Left lobe of liver (tissue), 2 donors: Measurements from ENCODE around the gene NME4. TPM values are rescaled to one million over a fixed set of nuclear protein-coding genes. Genes with fewer than 3 reads are reported as not detected.

Experiments used
- ATAC-seq: fragments of 200-7000 bp; cut with Tn5 transposase; one replicate; pipeline ENCODE4 v1.9.1; 2020; ENCODE audit warnings: mild to moderate bottlenecking, moderate library complexity
- DNase-seq: peaks from one replicate; pipeline ENCODE4 v3.0.0-alpha.2; 2020; ENCODE audit warnings: low spot score
- total RNA-seq: library from RNA; stranded (reverse); gene quantifications from one replicate; pipeline ENCODE4 v1.2.1, GENCODE V29; 2021
- donor health status: DM: no; HTN: no; CAD: no; lungs with moderate emphysema.
- donor health status: DM: no; HTN: yes; CAD: no.

NME4 gene
- total RNA-seq, 1 donor from 2014 or later = 64.9 TPM

DNA sequence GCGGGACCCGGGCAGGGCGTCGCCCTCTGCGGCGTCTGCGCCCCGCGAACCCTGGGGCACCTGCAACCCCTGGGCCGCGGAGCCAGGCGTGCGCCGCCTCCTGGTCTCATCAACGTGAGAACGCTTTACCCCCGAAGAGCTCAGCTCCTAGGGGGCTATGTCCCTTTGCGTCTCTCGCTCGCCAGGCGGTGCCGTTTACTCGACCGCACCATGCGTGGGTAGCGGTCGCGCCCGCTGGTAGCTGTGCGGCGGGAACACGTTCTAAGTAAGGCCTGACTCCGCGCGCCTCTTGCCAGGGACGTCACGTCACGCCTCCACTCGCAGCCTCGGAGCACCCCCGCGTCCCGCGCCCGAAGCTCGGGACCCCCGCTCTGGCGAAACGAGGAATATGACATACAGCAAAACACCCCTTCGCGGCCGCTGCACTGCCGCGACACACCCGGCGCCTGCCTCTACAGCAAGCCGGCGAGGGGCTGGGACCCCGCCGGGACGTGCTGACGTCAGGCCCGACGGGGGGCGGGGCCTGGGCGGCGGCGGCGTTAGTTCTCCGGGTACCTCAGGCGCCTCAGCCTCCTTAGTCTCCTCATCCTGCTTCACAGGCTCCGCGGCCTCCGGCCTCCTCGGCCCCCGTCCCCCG, 28.2 kb downstream of the NME4 start, which contains the start of gene RAB11FIP3:
Gene RAB11FIP3, plus strand, starts transcription at position 568 of the 637 bp plus-strand sequence. CDS start 358 bp downstream, outside the sequence.
- DNase-seq = peak; percentile 81
- ATAC-seq = peak; percentile 85

DNA sequence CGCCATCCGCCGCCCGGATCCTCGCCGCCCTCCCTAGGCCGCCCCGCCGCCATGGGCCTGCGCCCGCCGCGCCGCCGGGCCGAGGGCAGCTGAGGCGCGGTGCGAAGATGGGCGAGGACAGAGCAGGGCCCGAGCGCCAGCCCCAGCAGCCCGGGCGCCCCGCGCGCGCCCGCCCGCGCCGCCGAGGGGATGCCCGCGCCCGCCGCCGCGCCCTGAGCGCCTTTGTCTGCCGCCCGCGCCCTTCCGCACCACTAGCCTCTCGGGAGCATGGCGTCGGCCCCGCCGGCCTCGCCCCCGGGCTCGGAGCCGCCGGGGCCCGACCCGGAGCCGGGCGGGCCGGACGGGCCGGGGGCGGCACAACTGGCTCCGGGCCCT, 28.7 kb downstream of the NME4 start:
- peak; percentile 28 for ATAC-seq
- no peak for DNase-seq

DNA sequence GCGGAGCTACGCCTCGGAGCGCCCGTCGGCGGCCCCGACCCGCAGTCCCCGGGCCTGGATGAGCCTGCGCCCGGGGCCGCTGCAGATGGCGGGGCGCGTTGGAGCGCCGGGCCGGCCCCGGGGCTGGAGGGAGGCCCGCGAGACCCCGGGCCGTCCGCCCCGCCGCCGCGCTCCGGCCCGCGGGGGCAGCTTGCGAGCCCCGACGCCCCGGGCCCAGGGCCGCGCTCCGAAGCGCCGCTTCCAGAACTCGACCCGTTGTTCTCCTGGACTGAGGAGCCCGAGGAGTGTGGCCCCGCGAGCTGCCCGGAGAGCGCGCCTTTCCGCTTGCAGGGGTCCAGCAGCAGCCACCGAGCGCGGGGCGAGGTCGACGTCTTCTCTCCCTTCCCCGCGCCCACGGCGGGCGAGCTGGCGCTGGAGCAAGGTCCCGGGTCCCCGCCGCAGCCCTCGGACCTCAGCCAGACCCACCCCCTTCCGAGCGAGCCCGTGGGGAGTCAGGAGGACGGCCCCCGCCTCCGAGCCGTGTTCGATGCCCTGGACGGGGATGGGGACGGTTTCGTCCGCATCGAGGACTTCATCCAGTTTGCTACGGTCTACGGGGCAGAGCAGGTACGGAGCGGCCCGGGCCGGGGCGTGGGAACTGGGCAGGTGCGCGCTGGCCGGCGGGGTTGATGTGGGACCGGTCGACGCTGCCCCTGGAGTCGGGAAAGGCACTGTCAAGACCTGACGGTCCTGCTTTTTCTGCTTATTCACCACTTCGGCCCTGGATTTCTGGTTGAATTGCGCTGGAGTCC, 29.3 kb downstream of the NME4 start:
- DNase-seq (no peak), ATAC-seq (peak; percentile 4)

DNA sequence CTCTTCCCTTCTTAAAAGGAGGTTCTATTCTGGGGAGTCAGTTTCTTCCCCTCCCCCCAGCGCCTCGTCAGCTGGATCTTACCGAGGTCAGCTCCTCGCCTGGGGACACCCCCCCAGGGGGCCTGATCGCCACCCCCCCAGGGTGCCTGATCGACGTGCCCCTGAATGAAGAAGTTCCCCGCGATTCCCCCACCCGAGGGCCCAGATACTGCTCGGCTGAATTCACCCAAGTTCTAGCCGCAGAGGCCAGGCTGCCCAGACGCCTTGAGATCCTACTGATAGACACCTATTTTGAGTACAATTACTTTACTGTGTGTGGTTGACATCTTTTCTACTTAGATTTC, 29.9 kb downstream of the NME4 start:
- no peak for DNase-seq
- no peak for ATAC-seq

DNA sequence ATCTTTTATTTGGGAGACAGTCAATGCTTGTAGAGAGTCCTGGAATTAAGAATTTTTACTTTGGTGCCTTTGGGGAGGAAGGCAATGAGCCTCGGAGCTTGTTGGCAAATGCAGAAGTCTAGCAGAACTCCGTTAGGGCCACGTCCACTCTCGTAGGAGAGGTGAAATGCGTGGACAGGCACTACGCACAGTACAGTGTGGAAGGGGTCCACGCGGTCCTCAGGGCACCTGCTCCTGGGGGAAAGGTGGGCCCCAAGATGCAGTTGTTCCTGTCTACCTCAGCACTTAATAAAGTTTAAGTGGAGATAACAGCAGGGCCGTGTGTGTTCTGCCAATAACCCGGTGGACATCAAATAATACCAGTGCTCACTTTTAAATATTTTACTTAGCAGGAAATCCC, 30.3 kb downstream of the NME4 start:
- DNase-seq (no peak), ATAC-seq (no peak)

DNA sequence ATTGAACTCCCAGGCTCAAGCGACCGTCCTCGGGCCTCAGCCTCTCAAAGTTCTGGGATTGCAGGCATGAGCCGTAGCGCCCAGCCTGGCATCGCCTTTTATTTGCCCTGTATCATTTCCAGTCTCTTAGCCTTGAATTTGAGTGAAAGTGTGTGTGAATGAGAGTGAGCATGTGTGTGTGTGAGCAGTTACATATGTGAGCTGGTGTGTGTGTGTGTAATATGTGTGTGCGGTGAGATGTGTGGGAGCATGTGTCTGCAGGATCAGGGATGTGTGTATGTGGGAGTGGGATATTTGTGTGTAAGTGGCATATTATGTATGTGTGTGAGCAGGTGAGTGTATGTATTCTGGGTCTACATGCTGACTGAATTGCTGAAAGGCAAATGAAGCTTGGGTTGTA, 33.9 kb downstream of the NME4 start:
- no peak for DNase-seq

DNA sequence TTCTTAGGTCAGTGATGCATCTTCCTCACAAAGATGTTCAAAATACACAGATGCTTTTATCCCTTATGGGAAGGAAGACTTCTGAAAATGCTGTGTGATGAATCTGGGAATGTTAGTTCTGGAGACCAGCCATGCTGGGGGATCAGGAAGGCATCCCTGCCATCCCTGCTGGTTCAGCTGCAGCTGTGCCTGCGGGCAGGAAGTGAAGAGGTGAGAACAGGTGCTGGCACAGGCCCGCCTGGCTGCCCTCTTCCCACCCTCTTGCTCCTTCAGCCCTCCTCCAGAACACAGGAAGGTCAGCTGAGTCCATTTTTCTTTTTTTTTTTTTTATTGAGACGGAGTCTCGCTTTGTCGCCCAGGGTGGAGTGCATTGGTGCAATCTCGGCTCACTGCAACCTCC, 43.6 kb downstream of the NME4 start:
- ATAC-seq (no peak), DNase-seq (no peak)

More for the DNA sequence above, 33.9 kb downstream of the NME4 start:
- ATAC-seq = no peak

DNA sequence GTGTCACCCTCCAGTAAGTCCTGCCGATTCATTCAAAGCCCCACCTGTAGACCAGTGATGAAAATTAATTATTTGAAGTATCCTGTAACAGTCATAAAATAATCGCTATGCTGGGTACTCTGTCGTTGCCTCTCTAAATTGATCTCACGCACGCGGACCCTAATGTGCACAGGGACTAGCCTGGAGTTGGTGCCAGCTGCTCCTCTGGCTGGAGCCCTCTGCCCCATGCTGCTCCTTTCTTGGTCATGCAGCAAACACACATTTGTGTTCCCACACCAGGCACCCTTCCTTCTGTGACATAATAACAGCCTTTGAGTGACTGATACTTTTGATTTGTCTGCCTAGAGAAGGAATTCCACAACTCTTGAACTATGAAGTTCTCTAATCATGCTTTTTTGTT, 44.4 kb downstream of the NME4 start:
- DNase-seq = no peak
- no peak for ATAC-seq

DNA sequence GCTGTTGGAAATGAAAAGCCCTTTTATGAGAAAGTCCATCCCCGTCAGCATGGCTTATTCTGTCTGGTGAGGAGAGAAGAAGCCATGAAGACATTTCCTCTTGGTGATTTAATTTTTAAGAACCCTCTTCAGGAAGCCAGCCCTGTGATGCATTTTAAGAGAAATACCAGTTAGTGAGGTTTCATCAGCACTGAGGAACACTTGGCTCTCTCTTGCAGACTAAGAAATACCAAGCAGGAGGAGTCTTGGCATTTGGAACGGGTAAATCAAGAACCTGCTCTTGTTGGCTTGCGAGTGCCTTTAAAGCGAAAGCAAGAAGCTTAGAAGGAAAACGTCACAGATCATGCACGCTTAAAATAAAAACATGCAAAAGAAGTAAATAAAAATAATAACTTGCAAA, 46.0 kb downstream of the NME4 start:
- no peak for ATAC-seq
- no peak for DNase-seq

DNA sequence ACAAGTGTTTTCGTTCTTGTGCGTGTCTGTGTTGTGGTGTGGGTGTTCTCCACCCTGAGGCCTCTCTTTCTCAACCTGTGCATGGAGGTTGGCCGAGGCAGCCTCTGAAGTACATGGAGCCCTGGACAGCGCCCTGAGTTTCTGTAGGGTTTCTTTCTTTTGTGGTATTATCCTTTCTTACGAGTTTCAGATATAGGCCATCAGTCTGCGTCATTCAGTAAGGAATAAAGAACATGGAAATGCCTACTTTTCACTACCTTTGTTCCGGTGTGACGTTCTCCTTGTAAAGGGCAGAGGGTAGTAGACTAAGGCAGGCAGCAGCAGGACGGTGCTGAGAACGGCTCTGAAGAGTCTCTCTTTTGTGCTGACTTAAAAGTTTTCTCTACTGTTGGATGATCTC, 47.0 kb downstream of the NME4 start:
- DNase-seq (no peak), ATAC-seq (no peak)

DNA sequence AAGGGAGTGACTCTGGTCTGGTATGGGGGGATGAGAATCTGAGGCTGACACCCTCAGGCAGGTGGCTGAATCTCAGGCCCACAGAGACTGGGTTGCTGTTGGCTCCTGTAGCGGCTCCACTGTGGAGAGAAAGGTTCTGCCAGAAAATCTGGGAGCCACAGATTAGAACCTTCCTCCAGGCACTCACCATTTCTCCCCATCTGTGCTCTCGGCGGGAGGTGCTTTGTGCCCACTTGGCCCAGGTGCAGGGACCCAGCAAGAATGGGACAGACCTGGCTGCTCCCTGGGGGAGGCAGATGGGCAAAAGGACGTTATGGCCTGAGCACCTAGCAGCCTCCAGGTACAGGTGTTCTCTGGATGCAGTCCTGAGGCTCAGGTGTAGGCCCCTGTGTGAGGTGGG, 48.6 kb downstream of the NME4 start:
- ATAC-seq (no peak), DNase-seq (no peak)

Other genes starting within 250 kb of the NME4 start
- 0.81 TPM for gene HBZ, start 244.6 kb upstream of the NME4 start, total RNA-seq
- gene HBM, start 231.2 kb upstream of the NME4 start, total RNA-seq = 0.40 TPM
- gene HBA2, start 224.3 kb upstream of the NME4 start, total RNA-seq = 67.1 TPM
- 112 TPM for gene HBA1, start 220.5 kb upstream of the NME4 start, total RNA-seq
- gene HBQ1, start 216.7 kb upstream of the NME4 start, total RNA-seq = not detected
- gene LUC7L, start 167.8 kb upstream of the NME4 start, total RNA-seq = 29.9 TPM
- 35.8 TPM for gene FAM234A, start 162.4 kb upstream of the NME4 start, total RNA-seq
- 0.70 TPM for gene RGS11, start 121.3 kb upstream of the NME4 start, total RNA-seq
- 0.70 TPM for gene ARHGDIG, start 116.6 kb upstream of the NME4 start, total RNA-seq
- gene PDIA2, start 114.0 kb upstream of the NME4 start, total RNA-seq = 0.23 TPM
- 8.5 TPM for gene AXIN1, start 44.5 kb upstream of the NME4 start, total RNA-seq
- 36.1 TPM for gene MRPL28, start 26.7 kb upstream of the NME4 start, total RNA-seq
- gene PGAP6, start 15.2 kb upstream of the NME4 start, total RNA-seq = 32.6 TPM
- 109 TPM for gene DECR2, start 4.7 kb downstream of the NME4 start, total RNA-seq
- 24.1 TPM for gene RAB11FIP3, start 28.4 kb downstream of the NME4 start, total RNA-seq
- gene CAPN15, start 130.5 kb downstream of the NME4 start, total RNA-seq = 31.6 TPM
- not detected for gene PRR35, start 163.2 kb downstream of the NME4 start, total RNA-seq
- gene NHLRC4, start 169.8 kb downstream of the NME4 start, total RNA-seq = 0.28 TPM
- 42.1 TPM for gene PIGQ, start 172.8 kb downstream of the NME4 start, total RNA-seq
- gene RAB40C, start 192.9 kb downstream of the NME4 start, total RNA-seq = 15.5 TPM
- 0.96 TPM for gene WFIKKN1, start 233.8 kb downstream of the NME4 start, total RNA-seq
- gene METTL26, start 239.1 kb downstream of the NME4 start, total RNA-seq = 33.2 TPM
- gene MCRIP2, start 244.6 kb downstream of the NME4 start, total RNA-seq = 101 TPM